ENCODE results near the gene SVIL. TPM values are rescaled to one million over a fixed set of nuclear protein-coding genes. Genes with fewer than 3 reads are reported as not detected.
"Not testable (repeated sequence)": the region's sequence is repeated elsewhere in the genome, so short reads cannot be mapped to it uniquely, and the experiment has no call there.

SVIL gene
- total and polyA plus RNA-seq, 11 donors = 95.2 to 589 (median 355) TPM

DNA sequence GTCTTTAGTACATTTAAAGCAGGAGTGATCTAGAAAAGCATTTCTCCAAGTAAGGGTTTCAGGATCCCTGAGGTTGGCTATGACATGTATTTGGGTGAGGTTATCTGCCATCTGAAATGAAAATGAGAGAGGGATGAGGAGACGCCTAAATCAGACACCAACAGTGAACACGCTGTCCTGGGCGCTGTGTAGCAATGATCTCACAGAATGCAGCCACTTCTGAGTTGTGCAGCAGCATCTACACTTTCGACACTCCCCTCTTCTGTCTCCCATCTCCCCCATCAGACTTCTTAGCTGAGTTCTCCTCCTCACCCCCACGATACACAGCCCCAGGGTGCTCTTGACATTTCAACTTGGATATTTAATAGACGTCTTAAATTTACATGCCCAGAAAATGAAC is 95.4 kb downstream of the SVIL start:
- 72 to 78% (median 75%) methylated on average over 6 of the region's 6 CpGs for WGBS, 4 donors
- H3K36me3 ChIP-seq = peaks cover 0 to 40% (median 14%) of the 10 kb centered on the region in 9 donors
- ATAC-seq = no peak
- no peak overlapping the region for H3K4me3 ChIP-seq
- peaks cover 3 to 90% (median 41%) of the 10 kb centered on the region in 12 donors for H3K4me1 ChIP-seq
- intact Hi-C loops (cut with DNase I) = loop anchor here in 2 of 10 donors (10.0 kb wide), 1 partner anchor 195 kb away; no protein-coding TSS in a partner anchor
- TF ChIP-seq, protein P1, sequence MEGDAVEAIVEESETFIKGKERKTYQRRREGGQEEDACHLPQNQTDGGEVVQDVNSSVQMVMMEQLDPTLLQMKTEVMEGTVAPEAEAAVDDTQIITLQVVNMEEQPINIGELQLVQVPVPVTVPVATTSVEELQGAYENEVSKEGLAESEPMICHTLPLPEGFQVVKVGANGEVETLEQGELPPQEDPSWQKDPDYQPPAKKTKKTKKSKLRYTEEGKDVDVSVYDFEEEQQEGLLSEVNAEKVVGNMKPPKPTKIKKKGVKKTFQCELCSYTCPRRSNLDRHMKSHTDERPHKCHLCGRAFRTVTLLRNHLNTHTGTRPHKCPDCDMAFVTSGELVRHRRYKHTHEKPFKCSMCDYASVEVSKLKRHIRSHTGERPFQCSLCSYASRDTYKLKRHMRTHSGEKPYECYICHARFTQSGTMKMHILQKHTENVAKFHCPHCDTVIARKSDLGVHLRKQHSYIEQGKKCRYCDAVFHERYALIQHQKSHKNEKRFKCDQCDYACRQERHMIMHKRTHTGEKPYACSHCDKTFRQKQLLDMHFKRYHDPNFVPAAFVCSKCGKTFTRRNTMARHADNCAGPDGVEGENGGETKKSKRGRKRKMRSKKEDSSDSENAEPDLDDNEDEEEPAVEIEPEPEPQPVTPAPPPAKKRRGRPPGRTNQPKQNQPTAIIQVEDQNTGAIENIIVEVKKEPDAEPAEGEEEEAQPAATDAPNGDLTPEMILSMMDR (IDR thresholded peaks at IDR 0.05) = no peak
- no peak for TF ChIP-seq POLR2A (IDR thresholded peaks at IDR 0.05)
- no peak for DNase-seq
- peak overlapping the region in 2 of 12 donors; percentile 4 to 40 for H3K27ac ChIP-seq
- no peaks in the 10 kb centered on the region for H3K9me3 ChIP-seq
- no peaks in the 10 kb centered on the region for H3K27me3 ChIP-seq

DNA sequence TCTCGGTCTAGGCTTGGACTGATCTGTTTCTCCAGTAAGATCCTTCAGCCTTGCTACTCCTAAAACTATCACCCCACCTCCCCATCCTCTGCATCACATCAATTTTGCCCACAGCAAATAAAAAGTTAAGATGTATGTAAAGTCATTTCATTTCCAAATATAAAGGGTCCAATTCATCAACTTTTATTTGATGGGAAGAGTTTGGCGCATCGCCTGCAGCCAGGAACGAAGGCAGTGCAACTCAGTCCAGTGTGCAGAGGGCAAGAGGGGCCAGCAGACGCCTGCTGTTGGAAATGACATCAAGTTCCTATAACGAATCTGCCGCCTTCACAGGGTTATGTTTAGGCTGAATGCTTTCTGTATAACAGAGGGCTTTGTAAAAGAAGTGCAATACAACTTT is 97.0 kb downstream of the SVIL start:
- peaks cover 0 to 52% (median 16%) of the 10 kb centered on the region in 9 donors for H3K36me3 ChIP-seq
- no peak for ATAC-seq
- H3K4me1 ChIP-seq = peaks cover 3 to 79% (median 29%) of the 10 kb centered on the region in 12 donors
- H3K9me3 ChIP-seq = no peaks in the 10 kb centered on the region
- TF ChIP-seq, protein P1 (IDR thresholded peaks at IDR 0.05) = no peak
- TF ChIP-seq POLR2A (IDR thresholded peaks at IDR 0.05) = no peak
- intact Hi-C loops (cut with DNase I) = loop anchor here in 2 of 10 donors (10.0 kb wide), 1 partner anchor 197 kb away; no protein-coding TSS in a partner anchor
- H3K27me3 ChIP-seq = no peaks in the 10 kb centered on the region
- DNase-seq = no peak
- H3K4me3 ChIP-seq = no peak overlapping the region
- WGBS, 4 donors = 49 to 62% (median 58%) methylated on average over 7 of the region's 7 CpGs
- H3K27ac ChIP-seq = peak overlapping the region in 7 of 12 donors; percentile 3 to 87 (median 68)

DNA sequence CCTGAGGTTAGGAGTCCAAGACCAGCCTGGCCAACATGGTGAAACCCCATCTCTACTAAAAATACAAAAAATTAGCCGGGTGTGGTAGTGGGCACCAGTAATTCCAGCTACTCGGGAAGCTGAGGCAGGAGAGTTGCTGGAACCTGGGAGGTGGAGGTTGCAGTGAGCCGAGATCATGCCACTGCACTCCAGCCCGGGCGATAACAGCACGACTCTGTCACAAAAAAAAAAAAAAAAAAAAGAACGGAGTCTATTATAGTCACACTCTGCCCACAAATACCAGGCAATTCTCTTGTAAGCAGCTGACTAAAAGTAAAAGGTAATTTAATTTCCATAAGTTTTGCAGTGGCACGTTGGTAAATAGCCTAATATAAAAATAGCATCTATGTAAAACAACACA is 98.1 kb downstream of the SVIL start:
- 50 to 67% (median 62%) methylated on average over 8 of the region's 8 CpGs for WGBS, 4 donors

DNA sequence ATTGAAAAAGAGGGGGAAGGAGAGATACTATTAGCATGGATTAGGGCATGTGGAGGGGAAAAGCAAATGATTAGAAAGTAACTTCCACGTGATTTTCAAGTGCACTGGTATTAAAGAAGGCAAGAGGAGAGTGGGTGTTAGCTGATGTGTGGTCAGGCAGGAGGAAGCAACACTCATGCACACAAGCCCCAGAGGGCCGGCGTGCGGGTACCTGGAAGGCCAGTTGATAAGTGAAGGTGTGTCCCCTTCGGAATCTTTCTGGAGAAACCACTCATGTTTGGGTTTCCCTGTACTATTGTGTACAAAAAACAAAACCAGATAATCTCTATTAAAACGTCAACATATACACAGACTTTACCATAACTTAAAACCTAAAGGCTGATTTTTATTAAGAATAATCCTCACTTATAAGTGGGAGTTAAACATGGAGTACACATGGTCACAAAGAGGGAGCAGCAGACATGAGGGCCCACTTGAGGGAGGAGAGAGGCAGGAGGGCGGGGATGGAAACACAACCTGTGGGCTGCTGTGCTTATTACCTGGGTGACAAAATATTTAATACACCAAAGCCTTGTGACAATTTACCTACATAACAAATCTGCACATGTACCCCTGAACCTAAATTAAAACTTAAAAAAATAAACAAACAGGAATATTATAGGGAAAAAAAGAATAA is 98.9 kb downstream of the SVIL start:
- TF ChIP-seq, protein P1 (IDR thresholded peaks at IDR 0.05) = peak in 1 of 12 donors; percentile 17
- TF ChIP-seq POLR2A (IDR thresholded peaks at IDR 0.05) = no peak
- intact Hi-C loops (cut with DNase I) = loop anchor here in 2 of 10 donors (10.0 kb wide), 1 partner anchor 199 kb away; no protein-coding TSS in a partner anchor
- no peak for DNase-seq
- Histone ChIP-seq H3K4me1 (peaks cover 0 to 60% (median 21%) of the 10 kb centered on the region in 12 donors), H3K4me3 (peak overlapping the region in 4 of 12 donors; percentile 6 to 30 (median 16)), H3K9me3 (no peaks in the 10 kb centered on the region), H3K36me3 (peaks cover 0 to 66% (median 23%) of the 10 kb centered on the region in 9 donors), H3K27me3 (no peaks in the 10 kb centered on the region), H3K27ac (peak overlapping the region; percentile 61 to 87 (median 76))
- 43 to 56% (median 55%) methylated on average over 7 of the region's 7 CpGs for WGBS, 4 donors
- peak in 3 of 4 donors; percentile 37 to 50 (median 43) for ATAC-seq

More for the DNA sequence above, 98.1 kb downstream of the SVIL start:
- Histone ChIP-seq H3K4me1 (peaks cover 2 to 68% (median 24%) of the 10 kb centered on the region in 12 donors), H3K36me3 (peaks cover 0 to 63% (median 19%) of the 10 kb centered on the region in 9 donors), H3K27ac (peak overlapping the region in 10 of 12 donors; percentile 61 to 87 (median 76))
- H3K9me3 ChIP-seq, H3K27me3 ChIP-seq, DNase-seq, H3K4me3 ChIP-seq: not testable (repeated sequence)
- peak in 1 of 4 donors; percentile 68 for ATAC-seq
- intact Hi-C loops (cut with DNase I) = loop anchor here in 2 of 10 donors (10.0 kb wide), 1 partner anchor 198 kb away; no protein-coding TSS in a partner anchor

Measured in heart left ventricle (tissue), 16 donors.